Spleen (tissue), 11 donors: ENCODE measurements around the gene C9orf78. TPM values are rescaled to one million over a fixed set of nuclear protein-coding genes. Genes with fewer than 3 reads are reported as not detected.

Experiments used
- DNase-seq: peaks from one replicate; pipeline ENCODE4 v3.0.0-alpha.2; 2020
- H3K27ac ChIP-seq, 8 donors: fragments of 200-600 bp; sonication (generic) in 7 of 8; 1 replicate in 4 of 8; 2 replicates in 4 of 8; pipeline versions ENCODE4 v1.5.0 to v1.8.0; 2016 to 2021; ENCODE audit warnings: inconsistent platforms in 4 of 8, mild to moderate bottlenecking in 4 of 8, moderate library complexity in 1 of 8
- H3K27me3 ChIP-seq, 7 donors: fragments of 200-600 bp; sonication (generic) in 6 of 7; replicated peaks in 1 of 7; 1 replicate in 4 of 7; 2 replicates in 3 of 7; pipeline versions ENCODE4 v1.5.0 to v1.8.0; 2016 to 2021; ENCODE audit warnings: inconsistent platforms in 3 of 7, mild to moderate bottlenecking in 1 of 7
- H3K36me3 ChIP-seq, 6 donors: fragments of 200-600 bp; sonication (generic) in 5 of 6; 1 replicate in 4 of 6; 2 replicates in 2 of 6; pipeline versions ENCODE4 v1.5.0 to v1.8.0; 2016 to 2021; ENCODE audit warnings: inconsistent platforms in 2 of 6
- H3K4me1 ChIP-seq, 6 donors: fragments of 200-600 bp; sonication (generic) in 5 of 6; 1 replicate in 3 of 6; 2 replicates in 3 of 6; pipeline versions ENCODE4 v1.5.0 to v1.8.0; 2016 to 2021; ENCODE audit warnings: inconsistent platforms in 3 of 6
- H3K4me3 ChIP-seq, 8 donors: fragments of 200-600 bp; sonication (generic) in 7 of 8; 1 replicate in 4 of 8; 2 replicates in 4 of 8; pipeline versions ENCODE4 v1.5.0 to v1.8.0; 2016 to 2021; ENCODE audit warnings: inconsistent platforms in 4 of 8, mild to moderate bottlenecking in 4 of 8, moderate library complexity in 2 of 8
- H3K9me3 ChIP-seq, 8 donors: fragments of 200-600 bp; sonication (generic) in 7 of 8; 1 replicate in 4 of 8; 2 replicates in 4 of 8; pipeline versions ENCODE4 v1.5.0 to v1.8.0; 2016 to 2021; ENCODE audit warnings: inconsistent platforms in 4 of 8
- CTCF ChIP-seq, 11 experiments: fragments of 200-600 bp in 7 of 11; fragments of 450-650 bp in 4 of 11; sonication (generic) in 4 of 11; IDR thresholded peaks in 8 of 11; conservative IDR thresholded peaks in 3 of 11; 1 replicate in 7 of 11; 2 replicates in 4 of 11; pipeline versions ENCODE4 v1.4.0 to v1.8.0; 2016 to 2021; ENCODE audit warnings: antibody characterized with exemption in 11 of 11, inconsistent platforms in 4 of 11, mild to moderate bottlenecking in 1 of 11
- POLR2A ChIP-seq, 3 donors: fragments of 450-650 bp; IDR thresholded peaks; one replicate each; pipeline ENCODE4 v1.5.1; 2017; ENCODE audit warnings: antibody characterized with exemption in 3 of 3, mild to moderate bottlenecking in 1 of 3
- POLR2AphosphoS5 ChIP-seq, 3 donors: sonication (generic); formaldehyde crosslinking; IDR thresholded peaks; one replicate each; pipeline ENCODE4 v1.5.1; 2017; ENCODE audit warnings: antibody characterized with exemption in 3 of 3
- WGBS, 5 donors: extraction: QIAGEN DNeasy Blood & Tissue Kit in 3 of 5; methylation state at CpG; one replicate each; pipeline versions ENCODE4 v1.1.5 to v1.1.7; 2013 to 2018; 5-methylcytosine and 5-hydroxymethylcytosine counted together
- intact Hi-C: fragments of 100-400 bp; cut with DNase I; formaldehyde crosslinking; loops from one replicate; pipeline ENCODE4 v1.15.0; 2023; ENCODE audit warnings: low total_unique reads
- polyA plus RNA-seq, 3 donors: library from polyadenylated mRNA; stranded (reverse); fragments of 200-250 nt; gene quantifications; one replicate each; pipeline ENCODE4 v1.2.1, GENCODE V29; 2013
- total RNA-seq, 7 donors: library from RNA; depleted of rRNA in 3 of 7; stranded (reverse); fragments of >200 nt in 3 of 7; fragmentation: NEBNext Ultra II Directional in 4 of 7; extraction: Animal tissue kit (Norgen Biotek cat#: 25700) in 4 of 7; gene quantifications; one replicate each; pipeline versions ENCODE4 v1.1.0 to v1.2.1, GENCODE V29; 2016 to 2021
- donor health status: healthy with polysubstance abuse.
- donor health status: DM: no; HTN: no; CAD: no; lungs with moderate emphysema.
- donor health status: DM: no; HTN: no; CAD: no.
- donor health status: Bipolar disorder and iron deficiency.
- donor health status: healthy.
- donor health status: DM: no; HTN: no; CAD: no.
- donor health status: DM: yes; HTN: yes; CAD: no.

C9orf78 gene
- total and polyA plus RNA-seq, 10 donors = 35.6 to 105 (median 48.7) TPM

GRCh38 chr9:129858167-129858962, 23.3 kb upstream of the C9orf78 start:
- peaks cover 0 to 36% (median 16%) of the 10 kb centered on the region in 6 donors for H3K4me1 ChIP-seq
- H3K9me3 ChIP-seq = no peaks in the 10 kb centered on the region
- no peak for DNase-seq
- peaks cover 5 to 99% (median 60%) of the 10 kb centered on the region in 6 donors for H3K36me3 ChIP-seq
- 85 to 94% (median 89%) methylated on average over 11 of the region's 11 CpGs for WGBS, 5 donors
- no peak overlapping the region for H3K27ac ChIP-seq
- H3K27me3 ChIP-seq = no peaks in the 10 kb centered on the region
- H3K4me3 ChIP-seq = no peak overlapping the region
- TF ChIP-seq POLR2AphosphoS5 (IDR thresholded peaks at IDR 0.05) (no peak), POLR2A (IDR thresholded peaks at IDR 0.05) (no peak), CTCF (IDR thresholded peaks at IDR 0.05 in 8 of 11, conservative IDR thresholded peaks at IDR 0.05 in 3 of 11) (no peak)
- intact Hi-C loops = no loop called here

- intact Hi-C loops = no loop called here
- Histone ChIP-seq H3K27ac (no peak overlapping the region), H3K4me3 (no peak overlapping the region), H3K36me3 (peaks cover 5 to 99% (median 72%) of the 10 kb centered on the region in 6 donors), H3K9me3 (no peaks in the 10 kb centered on the region), H3K27me3 (no peaks in the 10 kb centered on the region), H3K4me1 (peaks cover 0 to 31% (median 6%) of the 10 kb centered on the region in 6 donors)
- no peak for TF ChIP-seq POLR2AphosphoS5 (IDR thresholded peaks at IDR 0.05)
- TF ChIP-seq CTCF (IDR thresholded peaks at IDR 0.05 in 8 of 11, conservative IDR thresholded peaks at IDR 0.05 in 3 of 11) = no peak
- no peak for TF ChIP-seq POLR2A (IDR thresholded peaks at IDR 0.05)
- WGBS, 5 donors = 90 to 93% (median 93%) methylated on average over 7 of the region's 7 CpGs
- no peak for DNase-seq
Measured at GRCh38 chr9:129857207-129857606, 22.1 kb upstream of the C9orf78 start.

GRCh38 chr9:129854588-129855110, 19.6 kb upstream of the C9orf78 start:
- Histone ChIP-seq H3K27ac (no peak overlapping the region), H3K36me3 (peaks cover 9 to 100% (median 75%) of the 10 kb centered on the region in 6 donors), H3K4me1 (peaks cover 0 to 23% (median 2%) of the 10 kb centered on the region in 6 donors), H3K9me3 (no peaks in the 10 kb centered on the region), H3K27me3 (no peaks in the 10 kb centered on the region), H3K4me3 (no peak overlapping the region)
- intact Hi-C loops = no loop called here
- WGBS, 5 donors = 66 to 83% (median 80%) methylated on average over 4 of the region's 4 CpGs
- TF ChIP-seq CTCF (IDR thresholded peaks at IDR 0.05 in 8 of 11, conservative IDR thresholded peaks at IDR 0.05 in 3 of 11) (no peak), POLR2A (IDR thresholded peaks at IDR 0.05) (no peak), POLR2AphosphoS5 (IDR thresholded peaks at IDR 0.05) (no peak)
- DNase-seq = no peak

GRCh38 chr9:129853614-129854013, 18.5 kb upstream of the C9orf78 start:
- no peak for DNase-seq
- TF ChIP-seq CTCF (IDR thresholded peaks at IDR 0.05 in 8 of 11, conservative IDR thresholded peaks at IDR 0.05 in 3 of 11) (no peak), POLR2AphosphoS5 (IDR thresholded peaks at IDR 0.05) (no peak), POLR2A (IDR thresholded peaks at IDR 0.05) (no peak)
- no peak overlapping the region for H3K4me3 ChIP-seq
- no peaks in the 10 kb centered on the region for H3K27me3 ChIP-seq
- no peaks in the 10 kb centered on the region for H3K9me3 ChIP-seq
- peaks cover 0 to 33% (median 2%) of the 10 kb centered on the region in 6 donors for H3K4me1 ChIP-seq
- 53 to 92% (median 57%) methylated on average over 2 to 3 of the region's 3 CpGs for WGBS, 5 donors
- intact Hi-C loops = no loop called here
- peaks cover 7 to 92% (median 72%) of the 10 kb centered on the region in 6 donors for H3K36me3 ChIP-seq
- H3K27ac ChIP-seq = peak overlapping the region in 2 of 8 donors; percentile 36 to 39
